ENCODE results near the gene SIRT4.
"Not testable (repeated sequence)": the region's sequence is repeated elsewhere in the genome, so short reads cannot be mapped to it uniquely, and the experiment has no call there.

SIRT4 gene

GRCh38 chr12:120335447-120335846 is 33.3 kb downstream of the SIRT4 start:
- peak; percentile 66 for DNase-seq (ENCODE audit: low read depth, low spot score)

DNA sequence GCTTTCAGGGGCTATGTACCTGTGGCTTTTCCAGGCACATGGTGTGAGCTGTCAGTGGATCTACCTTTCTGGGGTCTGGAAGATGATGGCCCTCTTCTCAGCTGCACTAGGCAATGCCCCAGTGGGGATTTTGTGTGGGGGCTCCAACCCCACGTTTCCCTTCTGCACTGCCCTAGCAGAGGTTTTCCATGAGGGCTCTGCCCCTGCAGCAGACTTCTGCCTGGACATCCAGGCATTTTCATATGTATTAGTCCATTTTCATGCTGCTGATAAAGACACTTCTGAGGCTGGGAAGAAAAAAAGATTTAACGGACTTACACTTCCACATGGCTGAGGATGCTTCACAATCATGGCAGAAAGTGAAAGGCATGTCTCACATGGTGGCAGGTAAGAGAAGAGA is 34.3 kb downstream of the SIRT4 start:
- DNase-seq (ENCODE audit: low read depth, low spot score) = not testable (repeated sequence)

- DNase-seq (ENCODE audit: low read depth, low spot score) = no peak
Measured at GRCh38 chr12:120337730-120338129, 35.6 kb downstream of the SIRT4 start.

GRCh38 chr12:120339256-120339655 is 37.1 kb downstream of the SIRT4 start:
- no peak for DNase-seq (ENCODE audit: low read depth, low spot score)

- DNase-seq (ENCODE audit: low read depth, low spot score) = no peak
Measured at GRCh38 chr12:120342175-120343038, 40.3 kb downstream of the SIRT4 start.

- no peak for DNase-seq (ENCODE audit: low read depth, low spot score)
Measured at GRCh38 chr12:120343039-120343537, 41.0 kb downstream of the SIRT4 start.

GRCh38 chr12:120343692-120344091 is 41.6 kb downstream of the SIRT4 start:
- no peak for DNase-seq (ENCODE audit: low read depth, low spot score)

DNA sequence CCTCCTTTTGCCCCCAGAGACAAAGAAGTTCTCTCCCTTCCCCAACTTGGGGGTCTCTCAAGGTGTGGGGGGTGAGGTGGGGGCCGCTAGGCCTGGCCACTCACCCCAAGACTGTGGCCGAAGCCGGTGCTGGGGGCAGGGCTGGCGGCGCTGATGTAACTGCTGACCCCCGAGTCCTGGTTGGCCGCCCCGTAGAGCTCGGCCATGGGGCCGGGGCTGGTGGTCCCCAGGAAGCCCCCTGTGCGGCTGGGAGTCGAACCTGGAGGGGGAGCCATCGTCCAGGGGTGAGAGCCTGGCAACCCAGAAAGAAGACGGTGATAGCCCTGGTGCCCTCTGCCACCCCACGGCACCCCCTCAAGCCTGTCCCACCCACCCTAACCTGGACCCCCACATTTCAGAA is 43.9 kb downstream of the SIRT4 start:
- no peak for DNase-seq (ENCODE audit: low read depth, low spot score)

GRCh38 chr12:120346681-120347080 is 44.6 kb downstream of the SIRT4 start:
- DNase-seq (ENCODE audit: low read depth, low spot score) = no peak

- no peak for DNase-seq (ENCODE audit: low read depth, low spot score)
Measured at GRCh38 chr12:120347766-120348165, 45.6 kb downstream of the SIRT4 start.

DNA sequence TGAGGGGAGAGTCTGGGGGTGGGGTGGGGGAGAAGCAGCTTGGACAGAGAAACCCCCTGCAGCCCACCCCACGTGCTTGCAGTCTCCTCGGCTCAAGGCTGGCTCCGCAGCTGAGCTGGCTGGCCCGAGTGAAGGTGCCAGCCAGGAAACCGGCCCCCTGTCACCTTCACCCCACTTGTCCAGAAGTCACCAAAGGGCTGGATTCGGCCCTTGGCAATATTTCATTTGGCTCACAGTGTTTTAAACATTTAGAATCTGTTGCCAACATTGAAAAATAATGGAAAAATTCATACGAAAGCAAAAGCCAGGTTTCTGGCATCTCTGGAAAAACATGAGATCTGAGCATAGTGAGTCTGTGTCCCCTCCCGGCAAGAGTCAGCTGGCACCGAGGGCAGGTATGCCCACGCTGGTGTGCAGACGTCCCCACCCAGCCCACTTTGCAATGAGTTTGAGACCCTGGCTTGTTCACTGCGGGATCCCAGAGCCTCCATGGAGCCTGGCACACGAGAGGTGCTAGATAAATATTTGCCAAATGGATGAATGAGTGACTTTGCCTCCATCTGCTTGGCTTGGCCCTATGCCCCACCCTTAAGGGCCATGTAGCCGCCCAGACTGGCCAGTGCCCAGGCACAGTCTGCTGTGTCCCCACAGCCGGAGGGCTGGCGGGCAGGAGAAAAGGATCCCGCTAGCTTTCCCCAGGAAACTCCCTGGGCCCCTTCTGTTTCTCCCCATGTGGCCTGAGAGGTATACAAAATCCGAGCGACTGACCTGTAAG is 48.6 kb downstream of the SIRT4 start:
- DNase-seq (ENCODE audit: low read depth, low spot score) = peak; percentile 40

DNA sequence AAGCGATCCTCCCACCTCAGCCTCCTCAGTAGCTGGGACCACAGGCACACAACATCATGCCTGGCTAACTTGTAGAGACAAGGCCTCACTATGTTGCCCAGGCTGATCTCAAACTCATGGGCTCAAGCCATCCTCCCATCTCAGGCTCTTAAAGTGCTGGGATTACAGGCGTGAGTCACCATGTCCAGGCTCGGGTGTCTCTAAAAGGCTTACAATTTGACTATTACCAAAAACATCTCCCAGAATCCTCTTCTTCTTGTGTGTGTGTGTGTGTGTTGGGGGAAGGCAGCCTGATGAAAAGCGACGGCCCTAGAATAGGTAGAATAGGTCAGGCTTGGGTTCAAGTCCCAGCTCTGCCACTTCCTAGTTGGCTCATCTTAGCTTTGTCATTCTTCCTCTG is 50.0 kb downstream of the SIRT4 start:
- peak; percentile 43 for DNase-seq (ENCODE audit: low read depth, low spot score)

GRCh38 chr12:120353136-120353535 is 51.0 kb downstream of the SIRT4 start:
- no peak for DNase-seq (ENCODE audit: low read depth, low spot score)

- DNase-seq (ENCODE audit: low read depth, low spot score) = no peak
Measured at GRCh38 chr12:120353556-120354317, 51.6 kb downstream of the SIRT4 start.

GRCh38 chr12:120356567-120357030 is 54.5 kb downstream of the SIRT4 start:
- peak; percentile 99 for DNase-seq (ENCODE audit: low read depth, low spot score)

DNA sequence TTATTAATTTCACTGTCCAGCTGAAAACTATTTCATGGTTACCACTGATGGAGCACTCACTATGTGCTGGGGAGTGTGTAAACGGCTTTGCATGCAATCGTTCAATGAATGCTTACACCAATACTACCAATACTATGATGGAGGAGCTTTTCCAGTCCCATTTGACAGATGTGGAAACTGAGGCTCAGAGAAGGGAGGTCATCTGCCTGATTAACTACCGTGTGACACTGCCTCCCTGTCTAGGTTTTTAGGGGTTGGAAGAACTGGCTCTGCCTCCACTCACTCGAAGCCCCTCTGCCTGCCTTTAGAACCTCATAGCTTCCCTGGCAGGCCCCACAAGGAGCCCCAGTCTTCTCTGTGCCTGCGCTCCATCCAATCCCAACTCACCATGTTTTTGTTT is 55.0 kb downstream of the SIRT4 start:
- no peak for DNase-seq (ENCODE audit: low read depth, low spot score)

- no peak for DNase-seq (ENCODE audit: low read depth, low spot score)
Measured at GRCh38 chr12:120358412-120359100, 56.4 kb downstream of the SIRT4 start.

- DNase-seq (ENCODE audit: low read depth, low spot score) = no peak
Measured at GRCh38 chr12:120359128-120359527, 57.0 kb downstream of the SIRT4 start.

DNA sequence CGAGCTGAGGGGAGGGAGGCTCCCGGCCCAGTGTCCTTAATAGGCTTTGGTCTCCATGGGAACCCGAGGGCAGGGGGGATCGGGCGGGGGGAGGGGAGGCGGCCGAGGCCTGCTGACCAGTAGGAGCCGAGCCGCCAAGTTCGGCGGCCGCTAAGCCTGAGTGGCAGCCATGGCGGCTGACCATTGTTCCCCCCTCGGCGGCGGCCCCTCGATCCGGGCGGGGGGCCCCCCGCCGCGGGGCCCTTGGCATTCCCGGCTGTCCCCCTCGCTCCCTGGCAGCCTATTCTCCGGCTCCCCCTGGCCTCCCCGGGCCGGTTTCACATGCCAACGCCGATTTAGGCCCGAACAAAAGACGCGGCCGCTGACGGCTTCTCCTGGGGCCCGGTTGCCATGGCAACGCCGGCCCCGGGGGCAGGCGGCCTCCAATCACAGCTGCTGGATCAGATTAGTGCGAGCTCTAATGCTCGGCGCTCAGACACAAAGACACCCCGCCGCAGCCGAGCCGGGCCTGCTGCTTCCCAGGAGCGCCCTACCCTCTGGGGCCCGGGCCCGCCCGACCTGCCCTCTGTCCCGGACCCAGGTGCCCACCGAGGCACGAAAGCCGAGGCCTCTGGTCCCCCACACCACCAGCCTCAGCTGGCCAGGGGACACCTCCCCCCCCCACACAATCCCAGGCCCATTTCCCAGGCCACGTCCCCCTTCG is 59.5 kb downstream of the SIRT4 start:
- peak; percentile 98 for DNase-seq (ENCODE audit: low read depth, low spot score)
